Adrenal gland (tissue), 12 donors: Measurements from ENCODE around the gene RMI2. TPM values are rescaled to one million over a fixed set of nuclear protein-coding genes. Genes with fewer than 3 reads are reported as not detected.
A peak's percentile ranks its signal among the peaks of the same experiment; 100 is the strongest.

ENCODE experiments used
- DNase-seq, 7 donors: peaks; one replicate each; pipeline ENCODE4 v3.0.0-alpha.2; 2019 to 2020
- H3K27ac ChIP-seq, 5 donors: fragments of 200-600 bp; sonication (generic) in 4 of 5; 1 replicate in 3 of 5; 2 replicates in 2 of 5; pipeline versions ENCODE4 v1.5.1 to v1.8.0; 2016 to 2020; ENCODE audit warnings: mild to moderate bottlenecking in 1 of 5
- H3K27me3 ChIP-seq: fragments of 200-600 bp; 2 replicates; pipeline ENCODE4 v1.8.0; 2021
- H3K36me3 ChIP-seq, 2 donors: fragments of 200-600 bp; replicated peaks in 1 of 2; 1 replicate in 1 of 2; 2 replicates in 1 of 2; pipeline versions ENCODE4 v1.5.1 to v1.8.0; 2018 to 2022
- H3K4me1 ChIP-seq, 2 donors: fragments of 200-600 bp; replicated peaks in 1 of 2; 1 replicate in 1 of 2; 2 replicates in 1 of 2; pipeline versions ENCODE4 v1.5.1 to v1.8.0; 2018 to 2021
- H3K4me3 ChIP-seq, 4 donors: fragments of 200-600 bp; sonication (generic) in 3 of 4; one replicate each; pipeline ENCODE4 v1.5.1; 2016 to 2018
- H3K9me3 ChIP-seq, 3 donors: fragments of 200-600 bp; sonication (generic) in 1 of 3; replicated peaks in 1 of 3; 1 replicate in 2 of 3; 2 replicates in 1 of 3; pipeline versions ENCODE4 v1.5.1 to v1.8.0; 2016 to 2021
- POLR2A ChIP-seq, 2 donors: fragments of 450-650 bp; IDR thresholded peaks; one replicate each; pipeline ENCODE4 v1.6.1; 2017; ENCODE audit warnings: antibody characterized with exemption in 2 of 2, mild to moderate bottlenecking in 2 of 2, moderate library complexity in 1 of 2
- WGBS, 4 donors: extraction: QIAGEN DNeasy Blood & Tissue Kit in 2 of 4; methylation state at CpG; one replicate each; pipeline versions ENCODE4 v1.1.5 to v1.1.7; 2013 to 2017; 5-methylcytosine and 5-hydroxymethylcytosine counted together
- intact Hi-C, 2 donors: fragments of 100-400 bp; cut with DNase I; formaldehyde crosslinking; loops; one replicate each; pipeline versions ENCODE4 v1.14.1 to v1.15.0; 2022 to 2023
- polyA plus RNA-seq, 3 donors: library from polyadenylated mRNA; stranded (reverse); fragments of 200-250 nt in 2 of 3; fragments of 350-450 nt in 1 of 3; fragmentation: Illumina TruSeq in 1 of 3; extraction: RNeasy Lipid Tissue Mini Kit (QIAGEN cat#74804) in 1 of 3; gene quantifications; one replicate each; pipeline ENCODE4 v1.2.3, GENCODE V29; 2013 to 2014
- total RNA-seq, 9 donors: library from RNA; depleted of rRNA in 4 of 9; stranded (reverse); fragments of >200 nt in 4 of 9; fragments of 120-200 nt in 1 of 9; fragmentation: NEBNext Ultra II Directional in 1 of 9; extraction: Animal tissue kit (Norgen Biotek cat#: 25700) in 1 of 9; gene quantifications; one replicate each; pipeline versions ENCODE4 v1.1.0 to v1.2.4, GENCODE V29; 2013 to 2023
- TF ChIP-seq, protein P1 (sequence below), 6 experiments: fragments of 450-650 bp in 4 of 6; fragments of 200-600 bp in 2 of 6; sonication (generic) in 1 of 6; IDR thresholded peaks; 1 replicate in 5 of 6; 2 replicates in 1 of 6; pipeline versions ENCODE4 v1.5.1 to v1.8.0; 2016 to 2021; ENCODE audit warnings: antibody characterized with exemption in 6 of 6, mild to moderate bottlenecking in 2 of 6, moderate library complexity in 1 of 6
- donor health status: healthy with polysubstance abuse.
- donor health status: Bipolar disorder and iron deficiency.
- donor health status: DM: yes; HTN: yes; CAD: no.
- donor health status: DM: no; HTN: no; CAD: no.
- donor health status: DM: no; HTN: no; CAD: no.
- donor health status: DM: yes; HTN: yes; CAD: no.

Gene RMI2
- total and polyA plus RNA-seq, 12 donors, result 0.56 to 21.1 (median 1.2) TPM; not detected in 2

- H3K4me1 ChIP-seq, result no peaks in the 10 kb centered on the region
- no peak overlapping the region for H3K27ac ChIP-seq
- H3K27me3 ChIP-seq, result no peaks in the 10 kb centered on the region
- intact Hi-C loops, result no loop called here
- TF ChIP-seq, protein P1, sequence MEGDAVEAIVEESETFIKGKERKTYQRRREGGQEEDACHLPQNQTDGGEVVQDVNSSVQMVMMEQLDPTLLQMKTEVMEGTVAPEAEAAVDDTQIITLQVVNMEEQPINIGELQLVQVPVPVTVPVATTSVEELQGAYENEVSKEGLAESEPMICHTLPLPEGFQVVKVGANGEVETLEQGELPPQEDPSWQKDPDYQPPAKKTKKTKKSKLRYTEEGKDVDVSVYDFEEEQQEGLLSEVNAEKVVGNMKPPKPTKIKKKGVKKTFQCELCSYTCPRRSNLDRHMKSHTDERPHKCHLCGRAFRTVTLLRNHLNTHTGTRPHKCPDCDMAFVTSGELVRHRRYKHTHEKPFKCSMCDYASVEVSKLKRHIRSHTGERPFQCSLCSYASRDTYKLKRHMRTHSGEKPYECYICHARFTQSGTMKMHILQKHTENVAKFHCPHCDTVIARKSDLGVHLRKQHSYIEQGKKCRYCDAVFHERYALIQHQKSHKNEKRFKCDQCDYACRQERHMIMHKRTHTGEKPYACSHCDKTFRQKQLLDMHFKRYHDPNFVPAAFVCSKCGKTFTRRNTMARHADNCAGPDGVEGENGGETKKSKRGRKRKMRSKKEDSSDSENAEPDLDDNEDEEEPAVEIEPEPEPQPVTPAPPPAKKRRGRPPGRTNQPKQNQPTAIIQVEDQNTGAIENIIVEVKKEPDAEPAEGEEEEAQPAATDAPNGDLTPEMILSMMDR (IDR thresholded peaks at IDR 0.05), result no peak
- no peak for TF ChIP-seq POLR2A (IDR thresholded peaks at IDR 0.05)
- DNase-seq, result peak in 3 of 7 donors; percentile 29 to 50 (median 36)
- WGBS, 4 donors, result 58 to 68% (median 65%) methylated on average over 18 of the region's 18 CpGs
- no peaks in the 10 kb centered on the region for H3K36me3 ChIP-seq
- no peaks in the 10 kb centered on the region for H3K9me3 ChIP-seq
- H3K4me3 ChIP-seq, result no peak overlapping the region
Measured at GRCh38 chr16:11303405-11304138, 41.7 kb upstream of the RMI2 start.

DNA sequence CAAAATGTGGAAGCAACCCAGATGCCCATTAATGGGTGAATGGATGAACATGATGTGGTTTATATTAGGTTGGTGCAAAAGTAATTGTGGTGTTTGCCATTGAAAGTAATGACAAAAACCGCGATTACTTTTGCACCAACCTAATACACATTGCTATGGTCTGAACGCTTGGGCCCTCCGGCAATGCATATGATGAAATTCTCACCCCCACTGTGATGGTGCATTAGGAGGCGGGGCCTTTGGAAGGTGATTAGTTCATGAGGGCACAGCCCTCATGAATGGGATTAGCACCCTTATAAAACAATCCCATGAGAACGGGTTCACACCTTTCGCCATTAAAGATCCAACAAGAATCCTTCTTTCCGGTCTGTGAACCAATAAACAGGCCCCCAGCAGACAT, 38.9 kb upstream of the RMI2 start:
- Histone ChIP-seq H3K27me3 (no peaks in the 10 kb centered on the region), H3K27ac (no peak overlapping the region), H3K4me3 (no peak overlapping the region), H3K4me1 (peaks cover 0 to 3% of the 10 kb centered on the region in 2 donors), H3K36me3 (no peaks in the 10 kb centered on the region), H3K9me3 (no peaks in the 10 kb centered on the region)
- whole genome bisulfite sequencing, 4 donors, result 91 to 96% (median 93%) methylated on average over 8 of the region's 8 CpGs
- intact Hi-C loops, result no loop called here
- no peak for DNase-seq
- TF ChIP-seq POLR2A (IDR thresholded peaks at IDR 0.05), result no peak
- TF ChIP-seq, protein P1 (IDR thresholded peaks at IDR 0.05), result no peak

- Histone ChIP-seq H3K4me1 (peaks cover 0 to 6% of the 10 kb centered on the region in 2 donors), H3K36me3 (no peaks in the 10 kb centered on the region), H3K9me3 (no peaks in the 10 kb centered on the region), H3K27ac (no peak overlapping the region), H3K27me3 (no peaks in the 10 kb centered on the region), H3K4me3 (no peak overlapping the region)
- 71 to 77% (median 73%) methylated on average over 7 of the region's 7 CpGs for WGBS, 4 donors
- TF ChIP-seq, protein P1 (IDR thresholded peaks at IDR 0.05), result no peak
- no peak for TF ChIP-seq POLR2A (IDR thresholded peaks at IDR 0.05)
- intact Hi-C loops, result no loop called here
- no peak for DNase-seq
Measured at GRCh38 chr16:11306997-11307638, 38.1 kb upstream of the RMI2 start.

- no peak for TF ChIP-seq POLR2A (IDR thresholded peaks at IDR 0.05)
- TF ChIP-seq, protein P1 (IDR thresholded peaks at IDR 0.05), result no peak
- H3K36me3 ChIP-seq, result no peaks in the 10 kb centered on the region
- no peak for DNase-seq
- no peak overlapping the region for H3K27ac ChIP-seq
- H3K9me3 ChIP-seq, result no peaks in the 10 kb centered on the region
- intact Hi-C loops, result no loop called here
- H3K4me1 ChIP-seq, result peaks cover 0 to 6% of the 10 kb centered on the region in 2 donors
- H3K4me3 ChIP-seq, result no peak overlapping the region
- H3K27me3 ChIP-seq, result no peaks in the 10 kb centered on the region
- 91 to 96% (median 91%) methylated on average over 12 to 21 of the region's 21 CpGs for WGBS, 4 donors
Measured at GRCh38 chr16:11307639-11308492, 37.4 kb upstream of the RMI2 start.
